ENCODE data around the gene FITM1.

The FITM1 gene

DNA sequence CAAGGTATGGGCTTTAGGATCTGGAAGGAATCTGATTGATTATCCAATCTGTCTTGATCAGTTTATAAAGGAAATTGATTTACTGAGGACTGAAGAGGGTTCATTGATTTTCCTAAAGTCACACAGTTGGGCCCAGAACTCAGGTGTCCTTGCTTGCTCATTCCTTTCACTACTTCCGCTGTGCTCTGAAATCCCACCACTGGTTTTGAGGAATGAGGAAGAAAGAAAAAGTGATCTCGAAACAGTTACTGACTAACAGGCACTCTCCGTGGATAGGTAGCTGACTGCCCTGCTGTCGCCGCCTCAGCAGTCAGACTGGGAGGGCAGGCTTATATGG is at the start of gene FITM1:
Gene FITM1, plus strand, starts transcription at position 280 of the 337 bp plus-strand sequence. CDS start 905 bp downstream, outside the sequence.
- no peak for DNase-seq

DNA sequence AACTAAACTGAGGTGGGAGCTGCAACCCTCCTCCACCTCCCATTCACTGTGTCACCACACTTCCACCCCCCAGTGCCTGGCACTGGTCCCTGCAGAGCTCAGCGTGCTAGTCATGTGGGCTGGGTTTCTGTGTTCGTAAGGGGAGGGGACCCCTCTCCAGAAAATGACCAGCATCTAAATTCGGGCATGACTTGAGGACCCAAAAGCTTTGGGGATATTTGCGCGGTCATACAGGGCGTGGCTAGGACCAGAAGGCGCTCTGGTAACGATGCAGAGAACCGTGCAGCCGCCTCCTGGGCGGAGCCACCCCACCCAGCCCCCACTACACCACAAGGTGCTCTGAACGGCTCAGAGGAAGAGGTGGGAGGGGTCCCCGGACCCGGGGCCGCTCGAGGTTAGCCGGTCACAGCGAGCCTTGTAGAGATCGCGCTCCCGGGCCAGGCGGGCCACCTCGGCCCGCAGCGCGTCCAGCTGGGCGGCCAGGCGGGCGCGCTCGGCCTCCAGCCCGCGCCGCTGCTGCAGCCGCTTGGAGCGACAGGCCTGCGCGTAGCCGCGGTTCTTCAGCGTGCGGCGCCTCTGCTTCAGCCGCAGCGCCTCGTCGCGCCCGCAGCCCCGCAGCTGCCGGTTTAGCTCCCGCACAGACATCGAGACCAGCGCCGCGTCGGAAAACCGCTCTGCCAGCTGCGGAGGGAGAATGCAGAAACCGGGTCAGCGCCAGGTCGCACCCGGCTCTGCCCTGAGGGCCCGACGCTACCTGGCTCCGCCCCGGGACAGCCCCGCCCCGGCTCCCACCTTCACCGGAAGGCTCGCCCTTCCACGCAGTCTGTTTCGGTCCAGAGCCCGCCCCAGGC is 49.3 kb upstream of the FITM1 start:
- DNase-seq = peak; percentile 82

- no peak for DNase-seq
These were observed 48.7 kb upstream of the FITM1 start for GRCh38 chr14:24081739-24082211.

DNA sequence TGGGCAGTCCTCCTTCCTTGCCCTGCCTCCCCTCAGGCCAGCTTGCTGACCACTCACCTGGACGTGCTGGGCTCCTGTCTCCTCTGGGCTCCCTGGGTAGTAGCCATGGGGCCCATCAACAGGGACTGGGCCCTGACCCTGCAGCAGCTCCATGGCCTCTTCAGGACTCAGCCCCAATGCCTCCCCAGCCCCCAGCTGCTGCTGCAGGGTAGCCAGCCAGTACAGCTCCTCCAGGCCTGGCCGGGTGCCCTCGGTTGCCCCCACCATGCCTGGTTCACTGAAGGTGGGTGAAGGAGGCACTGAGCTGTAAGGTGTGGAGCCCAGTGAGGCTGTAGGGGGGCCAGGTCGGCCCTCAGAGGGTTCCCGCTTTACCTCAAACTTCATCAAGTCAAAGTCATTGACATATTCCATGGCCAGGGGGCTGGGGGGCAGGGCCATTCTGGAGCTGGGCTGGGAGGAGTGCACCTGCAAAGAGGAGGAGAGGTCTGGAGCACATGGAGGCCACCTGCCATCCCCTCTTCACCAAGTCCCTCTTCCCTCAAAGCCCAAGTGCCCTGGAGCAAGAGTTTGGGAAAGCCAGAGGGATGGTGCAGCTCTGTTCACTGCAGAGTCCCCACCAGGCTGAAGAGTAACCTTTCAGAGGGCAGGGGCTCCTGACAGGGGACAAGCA is 47.9 kb upstream of the FITM1 start:
- DNase-seq = no peak

DNA sequence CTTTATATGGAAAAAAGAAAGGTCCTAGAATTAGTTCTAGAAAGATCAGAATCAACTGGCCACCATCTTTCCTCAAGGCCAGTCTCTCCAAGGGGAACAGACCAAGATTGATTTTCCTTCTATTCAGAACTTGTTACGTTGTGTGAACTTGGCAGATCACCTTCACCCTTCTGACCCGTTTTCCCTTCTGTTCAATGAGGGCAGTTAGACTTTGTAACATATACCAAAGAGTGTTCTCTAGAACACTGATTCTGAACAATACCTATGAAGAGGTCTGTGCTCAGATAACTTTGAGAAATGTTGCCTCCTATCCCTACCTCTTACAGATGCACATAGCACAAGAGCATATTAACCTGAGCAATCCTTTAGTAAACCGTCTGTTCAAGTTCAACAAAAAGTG is 47.0 kb upstream of the FITM1 start:
- no peak for DNase-seq

GRCh38 chr14:24084440-24084839 is 46.0 kb upstream of the FITM1 start:
- DNase-seq = no peak

DNA sequence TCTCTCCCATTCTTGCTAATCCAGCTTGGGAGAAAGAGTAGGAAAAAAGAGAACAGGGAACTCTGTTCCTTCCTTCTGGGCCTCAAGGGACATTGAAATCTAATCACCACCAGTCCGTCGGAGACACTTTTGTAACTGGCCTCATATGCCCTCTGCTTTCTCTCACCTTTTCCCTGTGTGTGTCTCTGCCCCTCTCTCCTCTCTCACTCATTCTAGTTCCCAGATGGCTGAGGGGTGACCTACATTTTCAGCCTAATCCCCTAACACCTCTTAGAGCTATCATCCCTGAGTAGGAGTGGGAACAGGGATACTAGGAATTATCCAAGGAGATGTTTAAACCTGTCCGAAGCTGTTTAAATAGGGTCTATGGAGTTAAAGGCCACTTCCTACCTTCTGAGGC is 45.2 kb upstream of the FITM1 start:
- no peak for DNase-seq

- DNase-seq = no peak
These were observed 44.1 kb upstream of the FITM1 start for GRCh38 chr14:24086193-24086955.

DNA sequence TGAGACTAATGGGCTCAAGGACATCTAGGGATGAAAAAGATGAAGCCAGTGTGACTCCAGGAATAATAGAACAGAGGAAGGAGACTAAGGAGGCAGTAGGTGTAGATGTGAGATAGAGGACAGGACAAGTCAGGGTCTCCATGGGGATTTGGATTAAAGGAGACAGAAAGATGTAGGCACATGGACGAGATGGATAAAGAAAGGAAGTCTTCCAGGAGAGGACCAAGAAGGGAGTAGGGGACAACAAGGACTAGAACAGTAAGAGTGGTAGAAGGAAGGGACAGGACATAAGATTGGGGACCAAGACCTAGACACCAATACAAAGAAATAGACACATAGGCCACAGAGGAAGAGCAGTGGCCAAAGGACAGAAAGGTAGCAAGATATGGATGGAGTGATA is 43.5 kb upstream of the FITM1 start:
- no peak for DNase-seq

DNA sequence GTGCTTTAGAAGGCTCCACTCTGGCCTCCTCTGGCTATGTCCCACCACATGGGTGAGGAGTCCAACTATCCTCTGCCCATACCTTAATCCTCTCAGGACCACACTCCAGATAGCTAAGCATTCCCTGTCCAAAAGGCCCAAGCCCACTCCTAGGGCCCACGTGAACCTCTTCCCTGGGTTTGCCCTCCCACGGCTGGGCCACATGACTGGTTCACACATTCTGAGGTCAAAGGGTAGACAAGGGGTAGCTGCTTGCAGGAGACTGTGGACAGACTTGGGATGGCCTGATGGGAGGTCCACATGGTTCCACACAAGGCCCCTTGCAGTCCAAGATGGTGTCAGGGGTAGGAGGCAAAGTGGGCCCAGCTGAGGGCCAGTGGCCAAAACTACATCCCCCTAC is 42.4 kb upstream of the FITM1 start:
- DNase-seq = no peak

DNA sequence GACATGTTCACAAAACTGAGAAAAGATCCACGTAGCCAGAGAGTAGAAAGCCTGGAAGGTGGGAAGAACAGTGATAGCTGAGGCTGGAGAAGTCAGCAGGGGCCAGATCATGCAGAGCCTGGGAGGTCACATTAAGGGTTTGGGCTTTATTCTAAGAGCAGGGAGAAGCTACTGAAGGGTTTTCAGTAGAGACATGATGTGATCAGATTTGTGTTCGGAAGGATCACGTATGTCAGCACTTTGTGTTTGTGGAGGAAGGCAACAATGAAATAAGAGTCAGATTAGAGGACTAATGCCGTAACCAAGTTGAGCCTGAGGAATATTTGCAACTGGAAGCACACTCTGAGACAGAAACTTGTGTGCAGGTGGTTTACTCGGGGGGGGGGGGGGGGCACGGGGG is 40.6 kb upstream of the FITM1 start:
- no peak for DNase-seq

DNA sequence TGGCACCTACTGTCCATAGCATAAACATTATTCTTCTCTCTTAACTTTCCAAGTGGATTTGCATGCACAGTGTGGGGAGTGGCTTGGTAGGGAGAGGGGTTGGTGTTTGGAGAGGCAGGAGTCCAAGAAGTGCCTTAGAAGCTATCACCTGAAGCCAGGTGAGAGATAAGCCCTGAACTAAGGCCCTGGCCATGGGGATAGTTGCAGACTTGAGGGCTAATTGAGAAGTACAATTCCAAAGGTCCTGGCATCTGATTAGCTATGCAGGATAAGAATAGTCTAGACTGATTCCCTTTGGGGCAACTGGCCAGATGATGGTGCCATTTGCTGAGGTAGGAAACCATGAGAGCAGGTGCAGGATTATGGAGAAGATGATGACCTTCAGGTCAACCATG is 38.4 kb upstream of the FITM1 start:
- no peak for DNase-seq

DNA sequence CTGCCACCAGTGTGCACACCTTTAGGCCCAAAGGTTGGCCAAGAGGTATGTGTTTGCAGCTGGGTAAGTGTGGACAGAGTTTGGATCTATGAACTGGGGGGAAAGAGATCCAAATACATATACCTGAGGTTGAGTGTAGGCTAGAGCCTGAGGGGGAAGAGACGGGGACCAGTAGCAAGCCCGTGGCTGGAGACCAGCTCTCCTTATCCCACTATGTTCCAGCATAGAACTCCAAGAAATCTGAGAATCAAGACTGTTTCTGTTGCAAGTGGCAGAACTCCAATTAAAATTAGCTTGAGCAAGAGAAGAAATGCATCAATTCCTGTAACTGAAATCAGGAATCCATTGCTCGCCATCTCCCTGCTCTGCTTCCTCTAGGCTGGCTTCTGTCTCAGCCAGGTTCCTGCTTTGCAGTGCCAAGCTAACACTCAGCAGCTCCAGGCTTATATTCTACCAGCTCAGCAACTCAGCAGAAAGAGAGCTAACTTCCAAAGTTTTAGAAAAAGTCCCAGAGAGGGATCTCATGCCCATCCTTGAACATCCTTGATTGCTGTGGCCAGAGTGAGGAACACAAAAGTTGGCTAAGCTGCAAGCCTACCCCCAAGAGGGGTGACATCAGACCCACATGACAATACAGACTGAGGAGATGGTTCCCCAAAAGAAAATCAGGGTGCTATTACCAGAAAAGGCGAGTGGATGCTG is 37.8 kb upstream of the FITM1 start:
- no peak for DNase-seq

DNA sequence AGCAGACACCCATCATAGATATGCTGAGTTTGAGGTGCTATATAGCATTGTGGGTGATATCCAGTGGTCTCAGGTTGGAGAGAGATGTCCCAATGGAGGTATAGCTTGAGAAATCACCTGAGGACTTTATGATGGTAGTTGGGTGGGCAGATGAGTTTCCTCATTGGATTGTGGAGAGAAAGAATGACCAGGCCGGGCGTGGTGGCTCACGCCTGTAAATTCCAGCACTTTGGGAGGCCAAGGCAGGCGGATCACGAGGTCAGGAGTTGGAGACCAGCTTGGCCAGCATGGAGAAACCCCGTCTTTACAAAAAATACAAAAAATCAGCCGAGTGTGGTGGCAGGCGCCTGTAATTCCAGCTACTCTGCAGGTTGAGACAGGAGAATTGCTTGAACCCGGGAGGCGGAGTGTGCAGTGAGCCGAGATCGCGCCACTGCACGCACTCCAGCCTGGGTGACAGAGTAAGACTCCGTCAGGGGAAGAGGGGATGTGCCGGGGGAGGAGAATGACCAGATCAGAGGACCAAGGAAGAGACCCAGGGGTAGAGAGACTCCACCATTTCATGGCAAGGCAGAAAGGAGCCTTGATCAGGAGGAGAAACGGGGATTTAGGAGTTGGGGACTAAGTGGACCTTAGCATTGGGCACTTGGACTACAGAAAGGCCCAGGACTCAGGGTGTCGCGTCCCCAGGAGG is 37.1 kb upstream of the FITM1 start:
- no peak for DNase-seq

DNA sequence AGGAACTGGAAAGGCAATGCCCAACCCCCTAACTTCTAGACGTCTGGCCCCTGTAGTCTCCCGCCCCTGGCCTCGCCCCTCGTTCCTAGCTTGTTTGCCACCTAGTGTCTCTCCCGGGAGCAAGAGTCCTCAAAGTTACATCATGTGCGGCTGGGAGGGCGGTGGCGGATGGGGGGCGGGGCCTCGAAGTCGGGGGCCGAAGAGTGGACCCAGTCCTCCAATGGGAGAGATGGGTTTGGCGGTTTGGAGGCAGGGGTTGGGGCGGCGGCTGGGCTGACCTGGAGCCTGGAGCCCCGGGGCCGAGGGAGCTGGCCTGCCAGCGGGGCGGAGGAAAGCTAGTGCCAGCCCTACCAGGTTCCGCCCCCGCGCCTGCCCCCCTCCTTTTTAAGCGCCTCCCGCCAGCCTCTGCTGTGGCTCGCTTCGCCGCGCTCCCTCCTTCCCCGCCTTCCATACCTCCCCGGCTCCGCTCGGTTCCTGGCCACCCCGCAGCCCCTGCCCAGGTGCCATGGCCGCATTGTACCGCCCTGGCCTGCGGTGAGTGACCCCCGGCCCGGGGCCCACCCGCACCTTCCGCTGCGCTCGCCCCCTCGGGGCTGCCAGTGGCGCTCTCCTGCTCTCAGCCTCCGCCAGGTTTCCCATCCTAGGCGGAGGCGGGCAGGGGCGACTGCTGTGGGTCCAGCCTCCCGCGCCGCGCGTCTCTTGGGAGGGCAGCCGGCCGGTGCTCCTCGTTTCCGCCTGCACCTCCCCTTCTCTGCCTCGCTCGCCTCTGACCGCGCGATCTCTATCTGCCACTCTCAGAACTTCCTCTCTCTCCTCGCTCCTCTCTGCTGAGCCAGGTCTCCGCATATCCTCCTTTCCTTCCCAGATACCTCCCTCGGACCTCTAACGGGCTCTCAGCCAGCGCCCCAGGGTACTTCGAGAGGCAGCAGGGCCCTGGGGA is 36.3 kb upstream of the FITM1 start, which contains the start of gene PCK2:
Gene PCK2, plus strand, starts transcription at position 411 of the 940 bp plus-strand sequence. Its CDS starts 95 bp downstream, at position 506.
- peak; percentile 91 for DNase-seq

DNA sequence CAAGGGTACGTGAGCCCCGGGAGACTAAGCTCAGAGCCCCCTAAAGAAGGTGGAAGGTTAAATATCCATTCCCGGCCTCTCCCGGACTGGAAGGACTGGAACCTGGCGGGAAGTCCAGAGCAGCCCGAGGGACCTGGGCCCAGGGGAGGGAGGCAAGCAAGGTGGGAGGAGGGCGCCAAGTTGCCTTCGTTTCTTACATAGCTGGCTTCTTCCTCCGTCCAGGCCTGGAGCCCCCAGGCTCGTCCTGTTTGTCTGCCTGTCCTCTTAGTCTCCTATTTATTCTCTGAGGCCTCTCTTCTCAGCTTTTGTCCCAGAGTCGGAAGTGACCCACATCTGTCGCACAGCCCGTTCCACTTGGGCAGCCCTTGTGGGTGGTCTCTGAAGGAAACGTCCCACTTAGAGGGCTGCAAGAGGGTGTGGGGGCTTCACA is 35.6 kb upstream of the FITM1 start:
- no peak for DNase-seq

DNA sequence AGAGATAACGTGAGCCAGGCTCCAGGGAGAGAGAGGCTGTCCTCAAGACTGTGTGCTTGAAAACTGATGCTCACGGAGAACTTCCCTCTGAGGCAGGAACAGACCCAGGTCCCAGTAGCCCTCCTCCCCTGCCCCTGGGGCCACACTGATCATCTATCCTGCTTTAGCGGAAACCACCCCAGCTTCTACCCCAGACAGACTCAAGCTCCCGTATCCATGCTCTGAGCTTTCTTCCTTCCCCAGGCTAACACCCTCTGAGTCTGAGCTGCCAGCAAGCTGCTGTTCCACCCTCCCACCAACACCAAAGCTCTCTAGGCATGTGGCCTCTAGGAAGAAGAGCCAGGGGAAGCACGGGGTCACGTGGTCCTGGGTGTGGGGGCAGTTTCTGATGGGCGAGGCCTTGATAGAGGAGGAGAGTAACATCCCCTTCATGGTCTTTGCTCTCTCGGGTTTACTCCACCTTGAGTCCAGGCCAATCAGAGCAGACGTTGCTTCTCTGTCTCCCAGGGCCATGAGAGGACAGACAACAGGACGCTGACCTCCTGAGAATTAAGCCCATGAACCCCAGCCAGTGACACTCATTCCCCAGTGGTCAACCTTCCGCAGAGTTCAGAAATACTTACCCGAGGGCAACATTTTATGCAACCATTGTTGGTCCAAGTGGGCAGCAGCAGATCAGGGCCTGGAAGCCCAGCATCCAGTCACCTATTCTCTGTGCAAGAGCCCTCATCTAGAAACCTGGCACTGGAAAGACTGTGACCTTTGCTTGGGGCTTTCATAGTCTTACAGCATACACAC is 35.0 kb upstream of the FITM1 start:
- DNase-seq = peak; percentile 82

GRCh38 chr14:24096545-24097181 is 33.8 kb upstream of the FITM1 start:
- no peak for DNase-seq

- no peak for DNase-seq
These were observed 32.1 kb upstream of the FITM1 start for GRCh38 chr14:24098229-24098926.
